Measurements from ENCODE around the gene UNC5C. TPM values are rescaled to one million over a fixed set of nuclear protein-coding genes. Genes with fewer than 3 reads are reported as not detected.

The UNC5C gene
- total RNA-seq, 1 experiment from 2014 or later, result not detected

DNA sequence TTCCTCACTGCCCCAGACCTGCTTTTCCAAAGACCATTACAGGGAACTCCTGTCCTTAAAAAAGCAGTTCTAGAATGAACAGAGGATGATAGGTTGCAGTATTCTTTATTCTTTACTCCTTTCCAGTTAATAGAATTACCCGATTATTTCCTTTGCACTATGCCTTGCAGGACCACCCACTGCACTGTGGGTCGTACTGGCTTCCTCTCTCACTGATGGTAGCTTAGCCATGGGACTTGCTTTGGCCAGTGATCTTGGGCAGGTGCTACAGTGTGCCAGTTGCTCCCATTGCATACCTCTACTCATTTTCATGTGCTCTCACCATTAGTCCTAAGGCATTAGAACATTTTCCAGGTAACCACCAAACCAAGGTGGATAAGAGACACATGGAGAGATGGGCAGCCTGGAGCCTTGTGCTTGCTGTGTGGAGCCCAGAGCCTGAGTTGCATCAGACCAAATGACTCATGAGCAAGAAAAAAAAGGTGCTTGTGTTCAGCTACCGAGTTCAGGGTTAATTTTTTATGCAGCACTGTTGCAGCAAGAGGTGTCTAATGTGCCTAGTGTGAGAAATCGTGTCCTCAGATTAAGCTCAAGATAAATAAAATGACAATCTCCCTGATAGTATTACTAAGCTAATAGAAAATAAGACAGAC is 7.6 kb upstream of the UNC5C start:
- DNase-seq (ENCODE audit: unreplicated experiment), result peak; percentile 80
- POLR2A ChIA-PET, result interaction anchor here (0.8 kb wide), 1 partner anchor 14 kb away, joined by 3 read pairs; no protein-coding TSS in a partner anchor
- Mint-ChIP-seq H3K9me3 (ENCODE audit: unreplicated experiment) (no peaks in the 10 kb centered on the region), H3K27ac (ENCODE audit: low read depth, unreplicated experiment) (no peak overlapping the region), H3K36me3 (ENCODE audit: insufficient read depth, unreplicated experiment) (no peaks in the 10 kb centered on the region), H3K27me3 (ENCODE audit: insufficient read depth, unreplicated experiment) (no peaks in the 10 kb centered on the region), H3K4me1 (ENCODE audit: insufficient read depth, unreplicated experiment) (no peaks in the 10 kb centered on the region), H3K4me3 (ENCODE audit: unreplicated experiment) (no peak overlapping the region)
- TF ChIP-seq, protein P1, sequence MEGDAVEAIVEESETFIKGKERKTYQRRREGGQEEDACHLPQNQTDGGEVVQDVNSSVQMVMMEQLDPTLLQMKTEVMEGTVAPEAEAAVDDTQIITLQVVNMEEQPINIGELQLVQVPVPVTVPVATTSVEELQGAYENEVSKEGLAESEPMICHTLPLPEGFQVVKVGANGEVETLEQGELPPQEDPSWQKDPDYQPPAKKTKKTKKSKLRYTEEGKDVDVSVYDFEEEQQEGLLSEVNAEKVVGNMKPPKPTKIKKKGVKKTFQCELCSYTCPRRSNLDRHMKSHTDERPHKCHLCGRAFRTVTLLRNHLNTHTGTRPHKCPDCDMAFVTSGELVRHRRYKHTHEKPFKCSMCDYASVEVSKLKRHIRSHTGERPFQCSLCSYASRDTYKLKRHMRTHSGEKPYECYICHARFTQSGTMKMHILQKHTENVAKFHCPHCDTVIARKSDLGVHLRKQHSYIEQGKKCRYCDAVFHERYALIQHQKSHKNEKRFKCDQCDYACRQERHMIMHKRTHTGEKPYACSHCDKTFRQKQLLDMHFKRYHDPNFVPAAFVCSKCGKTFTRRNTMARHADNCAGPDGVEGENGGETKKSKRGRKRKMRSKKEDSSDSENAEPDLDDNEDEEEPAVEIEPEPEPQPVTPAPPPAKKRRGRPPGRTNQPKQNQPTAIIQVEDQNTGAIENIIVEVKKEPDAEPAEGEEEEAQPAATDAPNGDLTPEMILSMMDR (IDR thresholded peaks at IDR 0.05; ENCODE audit: unreplicated experiment), result no peak
- BruUV-seq (replicated peaks), result no TSS peak
- intact Hi-C loops (cut with micrococcal nuclease), result no loop called here
- CTCF ChIA-PET, result interaction anchor here (0.8 kb wide), 1 partner anchor 45 kb away, joined by 3 read pairs; no protein-coding TSS in a partner anchor

DNA sequence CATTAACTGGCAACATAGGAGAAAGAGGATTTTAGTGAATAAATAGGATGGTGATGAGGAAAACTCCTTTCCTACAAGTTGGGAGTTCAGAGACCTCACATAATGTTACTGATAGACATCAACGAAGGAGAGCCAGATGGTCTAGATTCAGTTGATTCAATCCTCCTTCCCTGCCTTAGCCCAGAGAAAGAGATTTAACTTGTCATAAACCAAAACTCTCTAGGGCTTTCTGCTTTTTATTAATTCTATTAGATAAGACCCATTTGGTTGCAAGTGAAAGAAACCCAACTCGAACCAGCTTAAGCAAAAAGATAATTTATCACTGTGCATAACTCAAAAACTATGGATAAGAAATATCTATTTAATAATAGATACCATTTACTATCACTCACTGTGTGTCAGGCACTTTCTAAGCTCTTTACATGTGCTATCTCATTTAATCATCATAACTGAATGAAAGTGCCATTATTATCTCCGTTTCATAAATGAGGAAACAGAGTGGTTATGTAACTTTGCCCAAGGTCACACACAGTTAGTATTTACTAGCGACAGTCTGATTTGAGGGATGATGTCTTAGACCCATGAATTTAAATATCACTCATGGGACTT is 4.3 kb upstream of the UNC5C start:
- H3K36me3 Mint-ChIP-seq (ENCODE audit: insufficient read depth, unreplicated experiment), result no peaks in the 10 kb centered on the region
- H3K4me3 Mint-ChIP-seq (ENCODE audit: unreplicated experiment), result no peak overlapping the region
- H3K27ac Mint-ChIP-seq (ENCODE audit: low read depth, unreplicated experiment), result no peak overlapping the region
- no peaks in the 10 kb centered on the region for H3K9me3 Mint-ChIP-seq (ENCODE audit: unreplicated experiment)
- no peak for DNase-seq (ENCODE audit: unreplicated experiment)
- intact Hi-C loops (cut with micrococcal nuclease), result no loop called here
- ChIA-PET CTCF (no interaction called here), POLR2A (no interaction called here)
- H3K4me1 Mint-ChIP-seq (ENCODE audit: insufficient read depth, unreplicated experiment), result peaks cover 6% of the 10 kb centered on the region
- no TSS peak for BruUV-seq (replicated peaks)
- H3K27me3 Mint-ChIP-seq (ENCODE audit: insufficient read depth, unreplicated experiment), result peaks cover 25% of the 10 kb centered on the region
- TF ChIP-seq, protein P1 (IDR thresholded peaks at IDR 0.05; ENCODE audit: unreplicated experiment), result no peak

DNA sequence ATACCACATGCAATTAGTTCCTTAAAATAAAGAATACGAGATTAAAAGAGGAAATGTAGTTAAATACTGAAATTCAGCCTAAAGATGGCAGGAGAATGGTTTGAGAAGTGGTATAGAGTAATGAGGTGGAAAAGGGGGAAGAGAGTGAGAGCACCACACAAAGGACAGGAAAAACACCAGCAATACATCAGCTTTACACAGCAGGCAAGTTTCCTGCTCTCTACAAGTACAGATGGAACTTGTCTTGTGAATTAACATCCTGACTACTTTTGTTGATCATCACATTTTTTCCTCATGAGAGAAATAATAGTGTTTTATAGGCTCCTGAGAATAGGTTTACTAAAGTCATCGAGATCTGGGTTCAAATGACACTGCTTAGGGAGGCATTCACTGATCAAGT is 2.9 kb upstream of the UNC5C start:
- CTCF ChIA-PET, result no interaction called here
- Mint-ChIP-seq H3K9me3 (ENCODE audit: unreplicated experiment) (no peaks in the 10 kb centered on the region), H3K4me1 (ENCODE audit: insufficient read depth, unreplicated experiment) (peaks cover 6% of the 10 kb centered on the region), H3K27me3 (ENCODE audit: insufficient read depth, unreplicated experiment) (peaks cover 39% of the 10 kb centered on the region), H3K4me3 (ENCODE audit: unreplicated experiment) (no peak overlapping the region), H3K27ac (ENCODE audit: low read depth, unreplicated experiment) (no peak overlapping the region), H3K36me3 (ENCODE audit: insufficient read depth, unreplicated experiment) (no peaks in the 10 kb centered on the region)
- BruUV-seq (replicated peaks), result no TSS peak
- DNase-seq (ENCODE audit: unreplicated experiment), result no peak
- intact Hi-C loops (cut with micrococcal nuclease), result no loop called here
- POLR2A ChIA-PET, result no interaction called here
- TF ChIP-seq, protein P1 (IDR thresholded peaks at IDR 0.05; ENCODE audit: unreplicated experiment), result no peak

DNA sequence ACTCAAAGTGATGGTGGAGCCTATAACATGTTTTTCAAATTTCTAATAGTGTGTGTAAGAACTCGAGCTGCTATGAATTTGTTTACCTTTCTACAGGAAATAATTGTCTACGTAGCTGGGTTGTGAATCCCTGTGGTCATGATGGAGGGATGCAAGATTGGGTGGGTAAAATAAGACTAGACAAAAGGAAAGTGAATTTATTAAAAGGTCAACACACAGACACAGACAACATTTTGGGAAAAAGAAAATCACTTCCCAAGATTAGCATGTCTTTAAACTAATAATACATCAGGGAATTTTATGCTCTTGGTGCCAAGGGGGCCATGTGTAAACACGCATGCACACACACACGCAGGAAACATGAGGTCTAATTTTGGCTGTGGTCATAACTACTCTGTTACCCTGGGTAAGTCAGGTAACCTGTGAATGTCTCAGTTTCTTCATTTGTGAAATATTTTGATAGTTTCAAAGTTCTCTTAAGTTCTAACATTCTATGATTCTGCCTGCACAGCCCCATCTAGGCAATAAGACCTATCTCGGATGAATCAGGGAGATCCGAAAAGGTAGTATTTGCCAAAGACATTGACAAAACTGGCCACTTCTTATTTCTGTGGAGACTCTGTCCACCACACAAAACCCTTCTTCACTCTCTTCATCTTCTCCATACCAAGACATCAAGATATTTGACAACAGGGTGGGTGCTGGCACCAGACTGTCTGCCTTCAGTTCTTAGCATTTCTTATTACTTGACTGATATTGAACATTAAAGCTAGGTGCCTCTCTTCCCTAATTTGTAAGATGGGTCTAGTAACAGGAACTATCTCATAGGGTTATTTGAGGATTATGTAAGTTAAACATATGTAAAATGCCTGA is 1.6 kb upstream of the UNC5C start:
- no peaks in the 10 kb centered on the region for H3K9me3 Mint-ChIP-seq (ENCODE audit: unreplicated experiment)
- BruUV-seq (replicated peaks), result no TSS peak
- H3K4me3 Mint-ChIP-seq (ENCODE audit: unreplicated experiment), result peak overlapping the region; percentile 79
- DNase-seq (ENCODE audit: unreplicated experiment), result no peak
- ChIA-PET POLR2A (no interaction called here), CTCF (interaction anchor here (0.6 to 1.2 kb wide), 7 partner anchors 9 to 856 kb away, joined by 3 to 4 read pairs (median 3); no protein-coding TSS in a partner anchor)
- H3K27me3 Mint-ChIP-seq (ENCODE audit: insufficient read depth, unreplicated experiment), result peaks cover 51% of the 10 kb centered on the region
- no peak overlapping the region for H3K27ac Mint-ChIP-seq (ENCODE audit: low read depth, unreplicated experiment)
- peaks cover 6% of the 10 kb centered on the region for H3K4me1 Mint-ChIP-seq (ENCODE audit: insufficient read depth, unreplicated experiment)
- TF ChIP-seq, protein P1 (IDR thresholded peaks at IDR 0.05; ENCODE audit: unreplicated experiment), result no peak
- no peaks in the 10 kb centered on the region for H3K36me3 Mint-ChIP-seq (ENCODE audit: insufficient read depth, unreplicated experiment)
- intact Hi-C loops (cut with micrococcal nuclease), result no loop called here
